HepG2 (cell line): Measurements from ENCODE around the gene DYRK2. TPM values are rescaled to one million over a fixed set of nuclear protein-coding genes. Genes with fewer than 3 reads are reported as not detected.

ENCODE experiments used
- ATAC-seq: fragments of 200-7000 bp; cut with Tn5 transposase; 3 replicates; pipeline ENCODE4 v1.9.1; 2020; ENCODE audit warnings: mild to moderate bottlenecking, moderate library complexity
- BruUV-seq: library from RNA; stranded (reverse); fragments of 400-500 nt; replicated peaks from 2 replicates; lab custom pipeline; 2021; lab: Mats Ljungman, UMichigan
- CTCF ChIA-PET: fragments of 300-600 bp; formaldehyde crosslinking; extraction: SDS; loops from one replicate; lab custom pipeline; 2021; ENCODE audit warnings: low total read pairs, inconsistent platforms, low intra/inter-chr PET ratio; lab: Yijun Ruan, JAX
- POLR2A ChIA-PET: fragments of 350-600 bp; sonication (Branson Sonifier 250); formaldehyde crosslinking; loops from one replicate; lab custom pipeline; 2020; ENCODE audit warnings: antibody characterized with exemption, inconsistent platforms; lab: Yijun Ruan, JAX
- DNase-seq: peaks from one replicate; pipeline ENCODE4 v3.0.0-alpha.2; 2015; ENCODE audit warnings: low spot score
- FAIRE-seq: peaks from 3 replicates; lab custom pipeline; 2011; peaks lifted over from hg19 to GRCh38; lab: Jason Lieb, UNC
- H2AFZ ChIP-seq: one replicate; pipeline ENCODE4 v1.6.1; 2011; ENCODE audit warnings: low read length, inconsistent platforms
- H3K27ac ChIP-seq: fragments of 300-600 bp; 3 replicates; pipeline ENCODE4 v1.8.0; 2011; ENCODE audit warnings: mixed run types, mild to moderate bottlenecking, mixed read lengths, low read length, inconsistent platforms; ENCODE audit not compliant: insufficient read depth; ENCODE audit errors: extremely low read length
- H3K27me3 ChIP-seq, 2 experiments: fragments of 200-600 bp in 1 of 2; 2 replicates in 1 of 2; 3 replicates in 1 of 2; pipeline versions ENCODE4 v1.6.0 to v1.8.0; 2011; ENCODE audit warnings: low read length in 2 of 2, mild to moderate bottlenecking in 2 of 2, moderate library complexity in 2 of 2, inconsistent platforms in 1 of 2; ENCODE audit not compliant: insufficient read depth in 2 of 2, control insufficient read depth in 1 of 2
- H3K36me3 ChIP-seq, 2 experiments: fragments of 200-600 bp in 1 of 2; replicated peaks in 1 of 2; 2 replicates in 1 of 2; 3 replicates in 1 of 2; pipeline versions ENCODE4 v1.5.1 to v1.8.0; 2011; ENCODE audit warnings: low read length in 2 of 2, inconsistent platforms in 1 of 2; ENCODE audit not compliant: insufficient read depth in 2 of 2, control insufficient read depth in 1 of 2
- H3K4me1 ChIP-seq: 2 replicates; pipeline ENCODE4 v1.5.1; 2012; ENCODE audit warnings: low read length, inconsistent platforms; ENCODE audit not compliant: insufficient read depth
- H3K4me2 ChIP-seq: 2 replicates; pipeline ENCODE4 v1.6.0; 2011; ENCODE audit warnings: low read depth, low read length, inconsistent platforms
- H3K4me3 ChIP-seq, 3 experiments: fragments of 200-600 bp in 1 of 3; sonication (generic), shearing (Covaris generic) in 1 of 3; replicated peaks in 1 of 3; 2 replicates each; pipeline ENCODE4 v1.5.1; 2011 to 2016; ENCODE audit warnings: low read length in 3 of 3, inconsistent platforms in 2 of 3, low read depth in 2 of 3, mild to moderate bottlenecking in 2 of 3, control low read depth in 1 of 3, mixed read lengths in 1 of 3; ENCODE audit not compliant: insufficient read depth in 1 of 3
- H3K79me2 ChIP-seq: one replicate; pipeline ENCODE4 v1.6.1; 2011; ENCODE audit warnings: low read length, inconsistent platforms; ENCODE audit not compliant: insufficient read depth
- H3K9ac ChIP-seq: 2 replicates; pipeline ENCODE4 v1.6.0; 2011; ENCODE audit warnings: mild to moderate bottlenecking, low read depth, low read length, inconsistent platforms; ENCODE audit not compliant: insufficient read depth
- H3K9me3 ChIP-seq: 2 replicates; pipeline ENCODE4 v1.5.1; 2012; ENCODE audit warnings: mild to moderate bottlenecking, low read length
- H4K20me1 ChIP-seq: 2 replicates; pipeline ENCODE4 v1.6.0; 2011; ENCODE audit warnings: inconsistent platforms, mild to moderate bottlenecking, low read length, moderate library complexity; ENCODE audit not compliant: insufficient read depth
- ELF1 ChIP-seq: sonication (generic); formaldehyde crosslinking; IDR thresholded peaks from 2 replicates; pipeline ENCODE4 v1.4.0; 2020; ENCODE audit warnings: missing genetic modification reagents
- FOXK2 ChIP-seq: fragments of 450-650 bp; IDR thresholded peaks from 2 replicates; pipeline ENCODE4 v1.6.1; 2016
- ISL2 ChIP-seq: sonication (generic); formaldehyde crosslinking; IDR thresholded peaks from 2 replicates; pipeline ENCODE4 v1.5.0; 2020; ENCODE audit warnings: missing genetic modification reagents
- KDM3A ChIP-seq: IDR thresholded peaks from 2 replicates; pipeline ENCODE4 v1.6.1; 2018; ENCODE audit warnings: low read depth, missing compliant biosample characterization
- NCOR1 ChIP-seq: fragments of 200-600 bp; sonication (generic); IDR thresholded peaks from 2 replicates; pipeline ENCODE4 v1.7.0; 2017; ENCODE audit warnings: antibody characterized with exemption, low read length, borderline replicate concordance
- PHB2 ChIP-seq: fragments of 450-650 bp; IDR thresholded peaks from 2 replicates; pipeline ENCODE4 v1.6.1; 2018; ENCODE audit not compliant: partially characterized antibody
- PHF8 ChIP-seq: sonication (generic); formaldehyde crosslinking; IDR thresholded peaks from 2 replicates; pipeline ENCODE4 v1.5.0; 2020; ENCODE audit warnings: missing genetic modification reagents
- RAD21 ChIP-seq: fragments of 450-650 bp; formaldehyde crosslinking; IDR thresholded peaks from 2 replicates; pipeline ENCODE4 v1.5.0; 2020; ENCODE audit warnings: mild to moderate bottlenecking
- ZFP62 ChIP-seq: sonication (generic); formaldehyde crosslinking; IDR thresholded peaks from 2 replicates; pipeline ENCODE4 v1.4.0; 2020; ENCODE audit warnings: missing genetic modification reagents
- ZNF292 ChIP-seq: sonication (generic); formaldehyde crosslinking; IDR thresholded peaks from 2 replicates; pipeline ENCODE4 v1.8.1; 2022; ENCODE audit warnings: mild to moderate bottlenecking, low read depth, missing genetic modification reagents, borderline replicate concordance
- ZNF556 ChIP-seq: sonication (generic); formaldehyde crosslinking; IDR thresholded peaks from 2 replicates; pipeline ENCODE4 v1.4.0; 2020; ENCODE audit warnings: mild to moderate bottlenecking, missing genetic modification reagents, borderline replicate concordance
- ZNF678 ChIP-seq: sonication (generic); formaldehyde crosslinking; IDR thresholded peaks from 2 replicates; pipeline ENCODE4 v1.4.0; 2020; ENCODE audit warnings: mild to moderate bottlenecking, missing genetic modification reagents
- ZNF7 ChIP-seq: IDR thresholded peaks from 2 replicates; pipeline ENCODE4 v1.6.1; 2016; ENCODE audit warnings: missing biosample characterization, missing genetic modification reagents
- ZNF776 ChIP-seq: sonication (generic); formaldehyde crosslinking; IDR thresholded peaks from 2 replicates; pipeline ENCODE4 v1.4.0; 2020; ENCODE audit warnings: mild to moderate bottlenecking, missing genetic modification reagents
- WGBS: methylation state at CpG from one replicate; pipeline ENCODE4 v1.1.6; 2017; ENCODE audit warnings: low lambda C conversion rate; 5-methylcytosine and 5-hydroxymethylcytosine counted together
- in situ Hi-C: cut with HindIII; loops from 2 replicates; pipeline ENCODE4 v1.10.0; 2017; ENCODE audit warnings: low pct_unique_long_range_greater_than_20kb; ENCODE audit not compliant: extremely low pct_ligation_motif_present
- intact Hi-C: fragments of 100-400 bp; cut with micrococcal nuclease; formaldehyde crosslinking; loops from one replicate; pipeline ENCODE4 v1.10.0; 2022; ENCODE audit not compliant: unreplicated experiment
- polyA plus RNA-seq, 8 experiments: library from polyadenylated mRNA; depleted of rRNA in 3 of 8; stranded (reverse) in 7 of 8; unstranded in 1 of 8; fragments of >200 nt; fragmentation: Illumina TruSeq in 4 of 8; extraction: Trizol in 4 of 8; gene quantifications; 2 replicates each; pipeline versions ENCODE4 v1.2.1 to v1.2.3, GENCODE V29; 2011 to 2016; ENCODE audit warnings: low read depth in 4 of 8, missing spikeins in 1 of 8, mixed read lengths in 1 of 8; ENCODE audit not compliant: insufficient read depth in 1 of 8
- total RNA-seq, 5 experiments: library from RNA; depleted of rRNA; stranded (reverse); fragments of >200 nt; fragmentation: Illumina TruSeq; extraction: Trizol; gene quantifications; 2 replicates each; pipeline ENCODE4 v1.2.3, GENCODE V29; 2016; ENCODE audit warnings: low read depth in 1 of 5
- TF ChIP-seq, protein P1 (sequence below): sonication (generic); formaldehyde crosslinking; IDR thresholded peaks from 2 replicates; pipeline ENCODE4 v1.8.1; 2023; ENCODE audit warnings: mild to moderate bottlenecking, moderate library complexity, missing genetic modification reagents
- TF ChIP-seq, protein P2 (sequence below): sonication (generic); formaldehyde crosslinking; IDR thresholded peaks from 2 replicates; pipeline ENCODE4 v1.5.1; 2020; ENCODE audit warnings: missing genetic modification reagents, mild to moderate bottlenecking, borderline replicate concordance
- TF ChIP-seq, protein P3 (sequence below): IDR thresholded peaks from 2 replicates; pipeline ENCODE4 v1.6.1; 2016; ENCODE audit warnings: low read depth, control low read depth

The DYRK2 gene
- total and polyA plus RNA-seq, 2 of the 13 experiments (the other 11 are each of a cell fraction or from before 2014, with no cell fraction given), result 8.2 to 11.5 TPM

DNA sequence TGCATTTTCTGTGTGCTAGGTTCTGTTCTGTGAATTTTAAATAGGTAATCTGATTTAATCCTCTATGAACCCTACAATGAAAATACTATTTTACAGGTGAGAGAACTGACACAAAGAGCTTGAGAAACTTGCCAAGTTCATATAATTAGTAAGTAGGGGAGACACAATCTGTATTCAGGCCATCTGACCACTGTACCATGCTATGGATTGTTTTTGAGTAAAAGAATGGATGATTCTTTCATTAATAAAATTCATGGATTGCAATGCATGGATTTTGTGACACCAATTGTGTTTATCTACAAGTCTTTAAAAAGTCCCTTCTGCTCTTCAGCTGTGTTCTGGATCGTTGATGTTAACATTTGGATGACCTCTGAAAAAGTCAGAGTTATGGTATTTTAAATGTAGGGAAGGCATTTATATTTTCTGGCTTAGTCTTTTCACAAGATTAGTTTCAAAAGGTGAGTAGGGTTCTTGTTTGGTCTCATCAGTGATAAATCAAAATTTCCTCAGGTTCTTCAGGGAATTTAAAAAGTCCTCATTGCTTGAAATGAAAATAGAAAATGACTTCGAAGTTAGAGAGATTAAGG, 15.4 kb upstream of the DYRK2 start:
- Histone ChIP-seq H3K4me3 (no peak overlapping the region), H3K4me1 (0 out of 2 replicates have a peak, but pooled peaks cover 6% of the 10 kb centered on the region), H3K79me2 (no peaks in the 10 kb centered on the region), H3K27me3 (peaks cover 0 to 7% of the 10 kb centered on the region in 2 experiments; a peak in 2 of 5 replicates), H3K9ac (no peak overlapping the region), H3K9me3 (no peaks in the 10 kb centered on the region), H3K27ac (no peak overlapping the region), H2AFZ (no peak overlapping the region), H4K20me1 (no peaks in the 10 kb centered on the region), H3K36me3 (no peaks in the 10 kb centered on the region), H3K4me2 (no peak overlapping the region)
- ChIA-PET POLR2A (no interaction called here), CTCF (no interaction called here)
- no peak for DNase-seq
- TF ChIP-seq RAD21 (CRISPR knock-in tag) (no peak), NCOR1 (no peak), PHB2 (no peak), ZNF292 (CRISPR knock-in tag) (no peak), ISL2 (CRISPR knock-in tag) (no peak), KDM3A (no peak), PHF8 (CRISPR knock-in tag) (no peak), FOXK2 (no peak), ZNF7 (CRISPR knock-in tag) (no peak), ZNF556 (CRISPR knock-in tag) (no peak), ZNF678 (no peak), ELF1 (CRISPR knock-in tag) (no peak), ZFP62 (no peak), ZNF776 (no peak)
- TF ChIP-seq, protein P1, sequence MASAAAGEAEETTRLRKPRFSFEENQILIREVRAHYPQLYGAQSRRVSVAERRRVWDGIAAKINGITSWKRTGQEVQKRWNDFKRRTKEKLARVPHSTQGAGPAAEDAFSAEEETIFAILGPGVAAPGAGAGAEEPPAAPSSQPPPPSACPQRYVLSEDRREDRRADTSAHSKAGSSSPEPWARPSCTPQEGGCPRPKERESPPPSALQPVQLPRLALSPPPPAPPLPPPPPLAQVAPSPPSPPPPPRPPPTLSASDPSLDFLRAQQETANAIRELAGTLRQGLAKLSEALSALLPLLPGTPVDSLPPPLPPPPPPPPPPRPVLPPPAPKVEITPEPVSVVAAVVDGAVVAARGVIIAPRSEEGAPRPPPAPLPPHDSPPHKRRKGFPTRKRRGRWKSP, result no peak
- TF ChIP-seq, protein P2, sequence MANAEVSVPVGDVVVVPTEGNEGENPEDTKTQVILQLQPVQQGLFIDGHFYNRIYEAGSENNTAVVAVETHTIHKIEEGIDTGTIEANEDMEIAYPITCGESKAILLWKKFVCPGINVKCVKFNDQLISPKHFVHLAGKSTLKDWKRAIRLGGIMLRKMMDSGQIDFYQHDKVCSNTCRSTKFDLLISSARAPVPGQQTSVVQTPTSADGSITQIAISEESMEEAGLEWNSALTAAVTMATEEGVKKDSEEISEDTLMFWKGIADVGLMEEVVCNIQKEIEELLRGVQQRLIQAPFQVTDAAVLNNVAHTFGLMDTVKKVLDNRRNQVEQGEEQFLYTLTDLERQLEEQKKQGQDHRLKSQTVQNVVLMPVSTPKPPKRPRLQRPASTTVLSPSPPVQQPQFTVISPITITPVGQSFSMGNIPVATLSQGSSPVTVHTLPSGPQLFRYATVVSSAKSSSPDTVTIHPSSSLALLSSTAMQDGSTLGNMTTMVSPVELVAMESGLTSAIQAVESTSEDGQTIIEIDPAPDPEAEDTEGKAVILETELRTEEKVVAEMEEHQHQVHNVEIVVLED (CRISPR knock-in tag), result no peak
- TF ChIP-seq, protein P3, sequence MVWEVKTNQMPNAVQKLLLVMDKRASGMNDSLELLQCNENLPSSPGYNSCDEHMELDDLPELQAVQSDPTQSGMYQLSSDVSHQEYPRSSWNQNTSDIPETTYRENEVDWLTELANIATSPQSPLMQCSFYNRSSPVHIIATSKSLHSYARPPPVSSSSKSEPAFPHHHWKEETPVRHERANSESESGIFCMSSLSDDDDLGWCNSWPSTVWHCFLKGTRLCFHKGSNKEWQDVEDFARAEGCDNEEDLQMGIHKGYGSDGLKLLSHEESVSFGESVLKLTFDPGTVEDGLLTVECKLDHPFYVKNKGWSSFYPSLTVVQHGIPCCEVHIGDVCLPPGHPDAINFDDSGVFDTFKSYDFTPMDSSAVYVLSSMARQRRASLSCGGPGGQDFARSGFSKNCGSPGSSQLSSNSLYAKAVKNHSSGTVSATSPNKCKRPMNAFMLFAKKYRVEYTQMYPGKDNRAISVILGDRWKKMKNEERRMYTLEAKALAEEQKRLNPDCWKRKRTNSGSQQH (CRISPR knock-in tag), result no peak
- no peak for FAIRE-seq
- in situ Hi-C loops (no loop called here), intact Hi-C loops (no loop called here)
- BruUV-seq, result no TSS peak
- no peak for ATAC-seq
- 7% methylated on average over 2 of the region's 2 CpGs for WGBS
